ENCODE data around the gene SHC3. TPM values are rescaled to one million over a fixed set of nuclear protein-coding genes. Genes with fewer than 3 reads are reported as not detected.

Gene SHC3
- polyA plus RNA-seq, 4 donors = 0.27 to 1.5 (median 0.57) TPM; not detected in 1

DNA sequence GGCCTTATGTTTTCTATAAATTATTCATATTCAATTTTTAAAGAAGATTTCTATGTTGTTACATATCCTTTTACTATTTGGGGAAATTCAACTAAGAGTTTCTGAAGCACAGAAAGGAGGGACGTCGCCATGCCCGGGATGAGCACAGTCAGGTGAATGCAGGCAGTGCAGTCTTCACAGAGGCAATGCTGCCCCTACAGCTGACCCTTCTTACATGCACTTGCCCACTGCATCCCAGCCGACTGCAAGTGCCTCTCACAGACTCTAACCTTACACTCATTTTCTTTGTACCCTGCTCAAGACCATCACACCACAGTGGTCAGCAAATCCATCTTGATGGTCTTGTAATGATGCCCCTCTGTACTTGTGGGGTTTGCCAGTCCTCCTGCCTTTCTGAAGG is 73.8 kb downstream of the SHC3 start:
- 65 to 77% (median 70%) methylated on average over 4 of the region's 4 CpGs for WGBS, 3 donors
- FAIRE-seq (no peak), DNase-seq (no peak)
- Histone ChIP-seq H3K9me3 (ENCODE audit: control insufficient read depth in 2 of 2, insufficient read depth in 1 of 2, low read depth in 1 of 2, low read length in 1 of 2) (no peaks in the 10 kb centered on the region), H3K4me3 (ENCODE audit: low read depth in 1 of 3, low read length in 3 of 3) (no peak overlapping the region), H3K27me3 (ENCODE audit: control insufficient read depth in 3 of 3, insufficient read depth in 3 of 3, low read length in 3 of 3) (peaks cover 0 to 4% (median 0%) of the 10 kb centered on the region in 3 donors), H3K36me3 (ENCODE audit: control insufficient read depth in 3 of 3, insufficient read depth in 2 of 3, low read depth in 1 of 3, low read length in 3 of 3) (no peaks in the 10 kb centered on the region), H3K4me1 (ENCODE audit: control insufficient read depth in 3 of 3, insufficient read depth in 2 of 3, low read depth in 1 of 3, low read length in 2 of 3) (no peaks in the 10 kb centered on the region), H3K27ac (ENCODE audit: low read depth in 1 of 3, low read length in 2 of 3) (no peak overlapping the region)

DNA sequence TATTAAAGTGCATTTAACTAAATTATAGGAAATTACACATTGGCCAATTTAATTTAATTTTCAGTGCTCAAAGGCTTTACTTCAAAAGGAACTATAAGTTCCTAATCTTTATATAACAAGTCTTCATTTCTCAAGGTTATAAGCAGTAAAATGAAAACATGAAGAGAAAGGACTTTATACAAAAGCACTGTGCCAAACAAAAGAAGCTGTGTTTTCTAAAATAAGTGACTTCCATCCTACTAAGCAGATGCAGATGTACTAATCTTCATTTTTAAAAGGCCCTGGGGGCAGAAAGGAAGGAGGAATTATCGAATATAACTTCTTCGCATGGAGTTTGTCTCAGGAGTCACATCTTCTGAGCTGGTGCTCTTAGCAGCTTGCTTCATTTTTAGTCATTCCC is 81.4 kb downstream of the SHC3 start:
- no peak overlapping the region for H3K4me3 ChIP-seq (ENCODE audit: low read depth in 1 of 3, low read length in 3 of 3)
- FAIRE-seq (no peak), DNase-seq (no peak)
- H3K36me3 ChIP-seq (ENCODE audit: control insufficient read depth in 3 of 3, insufficient read depth in 2 of 3, low read depth in 1 of 3, low read length in 3 of 3) = no peaks in the 10 kb centered on the region
- 73 to 94% (median 90%) methylated on average over 2 of the region's 2 CpGs for WGBS, 3 donors
- no peak overlapping the region for H3K27ac ChIP-seq (ENCODE audit: low read depth in 1 of 3, low read length in 2 of 3)
- H3K27me3 ChIP-seq (ENCODE audit: control insufficient read depth in 3 of 3, insufficient read depth in 3 of 3, low read length in 3 of 3) = no peaks in the 10 kb centered on the region
- H3K4me1 ChIP-seq (ENCODE audit: control insufficient read depth in 3 of 3, insufficient read depth in 2 of 3, low read depth in 1 of 3, low read length in 2 of 3) = no peaks in the 10 kb centered on the region
- no peaks in the 10 kb centered on the region for H3K9me3 ChIP-seq (ENCODE audit: control insufficient read depth in 2 of 2, insufficient read depth in 1 of 2, low read depth in 1 of 2, low read length in 1 of 2)

DNA sequence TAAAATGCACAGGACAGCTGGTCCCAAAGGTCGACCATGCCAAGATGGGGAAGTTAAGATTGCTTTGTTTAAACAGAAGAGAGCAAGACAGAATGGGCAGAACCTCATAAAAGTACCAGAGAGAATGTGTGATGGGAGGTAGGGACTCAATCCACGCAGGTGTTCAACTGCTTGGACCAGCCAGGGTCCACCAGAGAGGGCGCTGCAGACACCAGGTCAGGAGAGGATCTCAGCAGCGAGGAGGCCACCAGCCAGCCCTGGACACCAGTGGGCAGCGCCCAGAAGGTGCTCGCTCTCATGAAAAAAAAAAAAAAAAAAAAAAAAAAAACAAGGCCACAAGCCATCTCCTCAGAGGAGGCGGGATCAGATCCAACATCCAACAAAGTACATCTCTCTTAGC is 81.8 kb downstream of the SHC3 start:
- Histone ChIP-seq H3K9me3 (ENCODE audit: control insufficient read depth in 2 of 2, insufficient read depth in 1 of 2, low read depth in 1 of 2, low read length in 1 of 2) (no peaks in the 10 kb centered on the region), H3K27me3 (ENCODE audit: control insufficient read depth in 3 of 3, insufficient read depth in 3 of 3, low read length in 3 of 3) (no peaks in the 10 kb centered on the region), H3K4me1 (ENCODE audit: control insufficient read depth in 3 of 3, insufficient read depth in 2 of 3, low read depth in 1 of 3, low read length in 2 of 3) (no peaks in the 10 kb centered on the region), H3K27ac (ENCODE audit: low read depth in 1 of 3, low read length in 2 of 3) (no peak overlapping the region), H3K36me3 (ENCODE audit: control insufficient read depth in 3 of 3, insufficient read depth in 2 of 3, low read depth in 1 of 3, low read length in 3 of 3) (no peaks in the 10 kb centered on the region), H3K4me3 (ENCODE audit: low read depth in 1 of 3, low read length in 3 of 3) (no peak overlapping the region)
- FAIRE-seq = no peak
- no peak for DNase-seq
- 83 to 93% (median 85%) methylated on average over 7 of the region's 7 CpGs for WGBS, 3 donors

DNA sequence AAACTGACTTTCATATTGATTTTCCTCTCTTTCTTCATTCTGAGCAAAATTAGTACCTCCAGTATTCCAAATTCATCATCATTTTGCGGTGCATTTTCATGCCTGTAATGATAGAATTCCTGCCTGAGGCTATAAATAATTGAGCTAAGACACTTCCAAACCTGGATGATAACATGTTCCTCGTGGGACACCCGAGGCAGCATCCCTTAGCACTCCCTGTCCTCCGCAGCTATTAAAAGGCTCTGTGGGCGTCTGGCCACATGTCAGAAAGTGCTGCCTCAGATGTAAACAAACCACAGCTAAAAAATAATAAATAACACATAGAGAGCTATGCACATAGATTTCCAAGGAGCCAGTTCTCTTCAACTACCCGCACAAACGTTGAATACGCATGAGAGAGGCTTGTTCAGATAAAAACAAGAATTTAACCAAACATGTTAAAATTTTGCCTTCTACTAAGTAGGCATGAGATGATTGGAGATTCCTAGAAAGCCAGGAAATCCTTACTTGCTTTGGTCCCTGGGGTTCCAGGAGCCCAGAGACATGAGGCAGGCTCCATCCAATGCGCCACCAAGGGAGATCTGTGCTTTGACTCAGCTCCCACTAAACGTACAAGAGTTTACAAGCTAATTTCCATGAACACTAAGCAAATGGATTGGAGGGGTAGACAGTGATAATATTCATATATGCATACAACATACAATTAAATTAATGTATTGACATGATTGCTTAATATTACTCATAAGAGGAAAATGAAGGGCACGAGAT is 82.7 kb downstream of the SHC3 start:
- 60 to 78% (median 72%) methylated on average over 11 of the region's 11 CpGs for WGBS, 3 donors
- no peak for FAIRE-seq

DNA sequence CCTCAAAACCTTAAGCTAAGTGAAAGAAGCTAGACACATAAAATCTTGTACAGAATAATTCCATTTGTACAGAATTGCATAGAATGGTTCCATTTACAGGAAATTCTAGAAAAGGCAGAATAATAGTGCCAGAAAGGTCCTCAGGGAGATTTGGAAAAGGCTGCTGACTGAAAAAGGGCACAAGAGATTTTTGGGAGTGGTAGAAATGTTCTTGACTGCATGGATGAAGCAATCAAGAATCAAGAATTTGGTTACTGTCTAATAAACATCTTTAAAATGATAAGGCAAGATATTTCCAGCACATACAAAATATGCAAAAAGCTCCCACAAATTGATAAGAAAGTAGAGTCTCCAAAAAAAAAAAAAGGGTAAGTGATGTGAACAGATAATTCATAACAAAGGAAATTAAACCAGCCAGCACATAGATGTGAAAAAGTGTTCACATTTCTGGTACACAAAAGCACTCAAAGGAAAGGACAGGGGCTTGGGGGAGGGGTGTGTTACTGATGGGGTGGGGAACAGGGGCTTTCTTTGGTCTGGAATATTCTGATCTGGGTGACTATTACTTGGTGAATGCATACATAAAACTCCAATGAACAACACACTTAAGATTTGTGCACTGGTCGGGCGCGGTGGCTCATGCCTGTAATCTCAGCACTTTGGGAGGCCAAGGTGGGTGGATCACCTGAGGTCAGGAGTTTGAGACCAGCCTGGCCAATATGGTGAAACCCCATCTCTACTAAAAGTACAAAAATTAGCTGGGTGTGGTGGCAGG is 85.2 kb downstream of the SHC3 start:
- Histone ChIP-seq H3K4me1 (ENCODE audit: control insufficient read depth in 3 of 3, insufficient read depth in 2 of 3, low read depth in 1 of 3, low read length in 2 of 3) (no peaks in the 10 kb centered on the region), H3K36me3 (ENCODE audit: control insufficient read depth in 3 of 3, insufficient read depth in 2 of 3, low read depth in 1 of 3, low read length in 3 of 3) (no peaks in the 10 kb centered on the region), H3K27me3 (ENCODE audit: control insufficient read depth in 3 of 3, insufficient read depth in 3 of 3, low read length in 3 of 3) (no peaks in the 10 kb centered on the region), H3K9me3 (ENCODE audit: control insufficient read depth in 2 of 2, insufficient read depth in 1 of 2, low read depth in 1 of 2, low read length in 1 of 2) (no peaks in the 10 kb centered on the region), H3K4me3 (ENCODE audit: low read depth in 1 of 3, low read length in 3 of 3) (no peak overlapping the region), H3K27ac (ENCODE audit: low read depth in 1 of 3, low read length in 2 of 3) (no peak overlapping the region)
- no peak for FAIRE-seq
- DNase-seq = no peak
- 94 to 98% (median 95%) methylated on average over 3 of the region's 3 CpGs for WGBS, 3 donors

More for the DNA sequence above, 82.7 kb downstream of the SHC3 start:
- Histone ChIP-seq H3K36me3 (ENCODE audit: control insufficient read depth in 3 of 3, insufficient read depth in 2 of 3, low read depth in 1 of 3, low read length in 3 of 3) (no peaks in the 10 kb centered on the region), H3K4me1 (ENCODE audit: control insufficient read depth in 3 of 3, insufficient read depth in 2 of 3, low read depth in 1 of 3, low read length in 2 of 3) (no peaks in the 10 kb centered on the region), H3K4me3 (ENCODE audit: low read depth in 1 of 3, low read length in 3 of 3) (no peak overlapping the region), H3K27ac (ENCODE audit: low read depth in 1 of 3, low read length in 2 of 3) (no peak overlapping the region), H3K9me3 (ENCODE audit: control insufficient read depth in 2 of 2, insufficient read depth in 1 of 2, low read depth in 1 of 2, low read length in 1 of 2) (no peaks in the 10 kb centered on the region), H3K27me3 (ENCODE audit: control insufficient read depth in 3 of 3, insufficient read depth in 3 of 3, low read length in 3 of 3) (no peaks in the 10 kb centered on the region)
- no peak for DNase-seq

DNA sequence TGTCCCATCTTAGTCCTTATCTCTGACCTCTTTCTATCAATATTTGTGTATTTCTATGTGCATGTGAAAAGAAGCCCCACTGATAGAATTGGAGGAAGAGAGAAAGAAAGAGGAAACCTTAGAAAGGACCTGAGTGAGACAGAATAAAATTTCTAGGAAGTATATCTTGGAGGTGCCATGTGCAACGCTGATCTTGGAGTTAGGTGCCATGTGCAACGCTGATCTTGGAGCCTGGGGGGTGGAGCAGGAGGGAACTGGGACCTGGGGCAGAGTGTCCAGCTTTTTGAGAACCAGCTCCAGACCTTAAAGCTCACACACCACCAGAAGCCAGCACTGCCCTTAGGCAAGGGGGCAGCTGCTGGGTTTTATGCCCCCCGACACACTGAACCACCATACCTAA is 89.4 kb downstream of the SHC3 start:
- WGBS, 3 donors = 82 to 93% (median 88%) methylated on average over 3 of the region's 3 CpGs
- no peaks in the 10 kb centered on the region for H3K27me3 ChIP-seq (ENCODE audit: control insufficient read depth in 3 of 3, insufficient read depth in 3 of 3, low read length in 3 of 3)
- H3K36me3 ChIP-seq (ENCODE audit: control insufficient read depth in 3 of 3, insufficient read depth in 2 of 3, low read depth in 1 of 3, low read length in 3 of 3) = no peaks in the 10 kb centered on the region
- H3K4me3 ChIP-seq (ENCODE audit: low read depth in 1 of 3, low read length in 3 of 3) = no peak overlapping the region
- no peaks in the 10 kb centered on the region for H3K9me3 ChIP-seq (ENCODE audit: control insufficient read depth in 2 of 2, insufficient read depth in 1 of 2, low read depth in 1 of 2, low read length in 1 of 2)
- no peak for DNase-seq
- H3K27ac ChIP-seq (ENCODE audit: low read depth in 1 of 3, low read length in 2 of 3) = no peak overlapping the region
- FAIRE-seq = no peak
- H3K4me1 ChIP-seq (ENCODE audit: control insufficient read depth in 3 of 3, insufficient read depth in 2 of 3, low read depth in 1 of 3, low read length in 2 of 3) = no peaks in the 10 kb centered on the region

DNA sequence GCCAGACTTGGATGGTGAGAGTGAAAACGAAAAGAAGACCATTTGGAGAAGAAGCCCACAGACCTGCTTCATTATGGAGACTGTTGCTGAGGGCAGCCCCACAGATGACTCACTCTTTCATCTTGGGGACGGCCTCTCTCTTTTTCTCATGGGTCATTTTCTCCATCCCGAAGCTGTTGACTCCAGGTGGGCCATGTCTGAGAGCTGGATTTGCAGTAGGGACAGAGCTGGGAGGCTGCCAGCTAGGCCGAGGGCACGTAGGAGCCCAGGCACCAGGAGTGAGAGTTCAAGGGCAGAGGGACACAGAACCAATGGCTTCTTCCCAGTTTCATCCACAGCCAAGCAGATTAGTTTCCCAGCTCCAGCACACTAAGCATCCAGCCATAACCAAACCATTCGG is 95.0 kb downstream of the SHC3 start:
- H3K27me3 ChIP-seq (ENCODE audit: control insufficient read depth in 3 of 3, insufficient read depth in 3 of 3, low read length in 3 of 3) = no peaks in the 10 kb centered on the region
- H3K9me3 ChIP-seq (ENCODE audit: control insufficient read depth in 2 of 2, insufficient read depth in 1 of 2, low read depth in 1 of 2, low read length in 1 of 2) = peaks cover 0 to 14% of the 10 kb centered on the region in 2 donors
- no peak overlapping the region for H3K4me3 ChIP-seq (ENCODE audit: low read depth in 1 of 3, low read length in 3 of 3)
- no peaks in the 10 kb centered on the region for H3K36me3 ChIP-seq (ENCODE audit: control insufficient read depth in 3 of 3, insufficient read depth in 2 of 3, low read depth in 1 of 3, low read length in 3 of 3)
- no peak for FAIRE-seq
- DNase-seq = no peak
- WGBS, 3 donors = 79 to 81% (median 80%) methylated on average over 6 of the region's 6 CpGs
- no peak overlapping the region for H3K27ac ChIP-seq (ENCODE audit: low read depth in 1 of 3, low read length in 2 of 3)
- no peaks in the 10 kb centered on the region for H3K4me1 ChIP-seq (ENCODE audit: control insufficient read depth in 3 of 3, insufficient read depth in 2 of 3, low read depth in 1 of 3, low read length in 2 of 3)

DNA sequence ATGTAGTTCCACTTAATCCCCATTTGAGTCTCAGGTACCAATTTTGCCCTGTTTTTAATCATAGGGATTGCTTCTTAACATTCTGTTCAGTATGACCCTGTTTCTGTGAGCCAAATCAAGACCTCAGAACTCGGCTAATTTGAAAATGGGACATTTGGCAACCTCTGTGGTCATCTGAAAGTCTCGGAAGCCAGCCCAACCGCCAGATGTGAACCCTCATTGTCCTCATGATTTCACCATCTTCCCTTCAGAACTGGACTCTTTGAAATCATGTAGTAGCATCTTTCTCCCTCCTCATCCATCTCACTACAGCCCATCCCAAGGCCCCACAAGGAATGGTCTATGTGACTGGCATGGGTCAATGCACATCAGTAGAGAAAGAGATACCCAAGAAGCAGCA is 98.4 kb downstream of the SHC3 start:
- Histone ChIP-seq H3K4me3 (ENCODE audit: low read depth in 1 of 3, low read length in 3 of 3) (no peak overlapping the region), H3K27me3 (ENCODE audit: control insufficient read depth in 3 of 3, insufficient read depth in 3 of 3, low read length in 3 of 3) (no peaks in the 10 kb centered on the region), H3K36me3 (ENCODE audit: control insufficient read depth in 3 of 3, insufficient read depth in 2 of 3, low read depth in 1 of 3, low read length in 3 of 3) (no peaks in the 10 kb centered on the region), H3K27ac (ENCODE audit: low read depth in 1 of 3, low read length in 2 of 3) (no peak overlapping the region), H3K4me1 (ENCODE audit: control insufficient read depth in 3 of 3, insufficient read depth in 2 of 3, low read depth in 1 of 3, low read length in 2 of 3) (no peaks in the 10 kb centered on the region), H3K9me3 (ENCODE audit: control insufficient read depth in 2 of 2, insufficient read depth in 1 of 2, low read depth in 1 of 2, low read length in 1 of 2) (peaks cover 0 to 14% of the 10 kb centered on the region in 2 donors)
- WGBS, 3 donors = 69 to 85% (median 75%) methylated on average over 3 of the region's 3 CpGs
- FAIRE-seq = no peak
- no peak for DNase-seq

Measured in small intestine (tissue), 7 donors.